Astrocyte (in vitro differentiated cells and primary cell): ENCODE results near the gene FSIP1.

Experiments
- EZH2 ChIP-seq: IDR thresholded peaks from 2 replicates; pipeline ENCODE4 v1.6.1; 2012; ENCODE audit warnings: mild to moderate bottlenecking, low read length, inconsistent platforms; ENCODE audit not compliant: insufficient read depth
- TF ChIP-seq, protein P1 (sequence below): IDR thresholded peaks from 2 replicates; pipeline ENCODE4 v1.5.1; 2011; ENCODE audit warnings: low read depth, mild to moderate bottlenecking, inconsistent platforms, low read length, moderate library complexity; ENCODE audit not compliant: insufficient read depth

DNA sequence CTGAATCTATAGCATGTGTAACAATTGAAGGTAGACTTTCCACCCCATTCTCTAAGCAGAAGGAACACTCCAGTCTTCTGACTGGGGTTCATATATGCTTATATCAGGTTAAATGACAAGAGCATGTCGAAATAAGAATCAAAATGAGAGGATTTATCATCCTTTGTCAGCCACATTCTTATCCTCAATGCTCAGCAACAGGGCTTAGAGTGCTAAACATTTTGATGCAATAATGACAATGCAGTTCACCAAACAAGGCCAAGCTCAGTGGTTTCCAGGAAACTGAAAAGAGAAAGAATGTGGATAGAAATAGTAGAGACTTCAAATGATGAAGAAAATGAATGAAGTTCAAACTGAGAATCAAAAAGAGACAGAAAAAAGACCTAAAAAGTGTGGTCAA lies 78.0 kb downstream of the FSIP1 start:
- TF ChIP-seq, protein P1, sequence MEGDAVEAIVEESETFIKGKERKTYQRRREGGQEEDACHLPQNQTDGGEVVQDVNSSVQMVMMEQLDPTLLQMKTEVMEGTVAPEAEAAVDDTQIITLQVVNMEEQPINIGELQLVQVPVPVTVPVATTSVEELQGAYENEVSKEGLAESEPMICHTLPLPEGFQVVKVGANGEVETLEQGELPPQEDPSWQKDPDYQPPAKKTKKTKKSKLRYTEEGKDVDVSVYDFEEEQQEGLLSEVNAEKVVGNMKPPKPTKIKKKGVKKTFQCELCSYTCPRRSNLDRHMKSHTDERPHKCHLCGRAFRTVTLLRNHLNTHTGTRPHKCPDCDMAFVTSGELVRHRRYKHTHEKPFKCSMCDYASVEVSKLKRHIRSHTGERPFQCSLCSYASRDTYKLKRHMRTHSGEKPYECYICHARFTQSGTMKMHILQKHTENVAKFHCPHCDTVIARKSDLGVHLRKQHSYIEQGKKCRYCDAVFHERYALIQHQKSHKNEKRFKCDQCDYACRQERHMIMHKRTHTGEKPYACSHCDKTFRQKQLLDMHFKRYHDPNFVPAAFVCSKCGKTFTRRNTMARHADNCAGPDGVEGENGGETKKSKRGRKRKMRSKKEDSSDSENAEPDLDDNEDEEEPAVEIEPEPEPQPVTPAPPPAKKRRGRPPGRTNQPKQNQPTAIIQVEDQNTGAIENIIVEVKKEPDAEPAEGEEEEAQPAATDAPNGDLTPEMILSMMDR, result no peak
- TF ChIP-seq EZH2, result no peak
